Gastrocnemius medialis (tissue), 4 donors: ENCODE data around the gene LRMDA.

Experiments
- POLR2A ChIP-seq, 2 donors: fragments of 450-650 bp; IDR thresholded peaks; one replicate each; pipeline ENCODE4 v1.6.1; 2017; ENCODE audit warnings: antibody characterized with exemption in 2 of 2, mild to moderate bottlenecking in 2 of 2, moderate library complexity in 2 of 2
- TF ChIP-seq, protein P1 (sequence below), 5 experiments: fragments of 450-650 bp in 3 of 5; fragments of 200-600 bp in 2 of 5; sonication (generic) in 2 of 5; IDR thresholded peaks in 4 of 5; conservative IDR thresholded peaks in 1 of 5; 1 replicate in 4 of 5; 2 replicates in 1 of 5; pipeline ENCODE4 v1.5.1; 2016 to 2019; ENCODE audit warnings: antibody characterized with exemption in 5 of 5, mild to moderate bottlenecking in 3 of 5, moderate library complexity in 3 of 5

DNA sequence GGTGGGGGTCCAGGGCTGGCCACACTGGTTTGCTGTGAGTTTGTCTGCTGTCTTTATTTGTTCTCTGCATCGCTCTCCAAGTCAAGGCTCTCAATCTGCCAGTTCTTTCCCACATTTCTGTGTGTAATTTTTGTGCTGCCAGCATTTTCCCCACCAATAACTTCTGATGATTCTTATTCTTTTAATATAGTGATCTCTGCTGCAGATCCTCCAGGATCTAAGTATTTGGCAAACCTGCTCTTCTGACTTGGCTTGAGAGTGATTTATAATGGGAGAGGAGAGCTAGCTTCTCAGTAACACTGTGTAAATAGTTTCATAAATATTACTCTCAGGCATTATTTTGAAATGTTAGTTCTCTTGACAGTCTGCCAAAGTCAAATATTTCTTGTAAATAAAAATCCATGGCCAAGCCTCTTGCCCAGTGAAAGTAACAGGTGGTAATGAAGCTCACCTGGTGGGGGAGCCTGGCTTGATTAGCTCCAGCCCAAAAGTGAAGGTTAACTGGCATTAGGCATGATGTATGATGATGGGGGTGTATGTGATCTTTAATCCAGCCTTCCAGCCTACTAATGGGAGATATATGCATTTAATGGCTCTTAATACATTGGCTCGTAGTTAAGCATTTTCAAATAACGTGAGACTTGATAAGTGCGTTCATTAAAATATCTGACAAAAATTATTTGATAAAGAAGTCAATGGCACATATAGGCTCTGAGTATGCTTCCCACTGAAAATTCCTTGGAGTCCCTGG, 1150.3 kb downstream of the LRMDA start:
- TF ChIP-seq, protein P1, sequence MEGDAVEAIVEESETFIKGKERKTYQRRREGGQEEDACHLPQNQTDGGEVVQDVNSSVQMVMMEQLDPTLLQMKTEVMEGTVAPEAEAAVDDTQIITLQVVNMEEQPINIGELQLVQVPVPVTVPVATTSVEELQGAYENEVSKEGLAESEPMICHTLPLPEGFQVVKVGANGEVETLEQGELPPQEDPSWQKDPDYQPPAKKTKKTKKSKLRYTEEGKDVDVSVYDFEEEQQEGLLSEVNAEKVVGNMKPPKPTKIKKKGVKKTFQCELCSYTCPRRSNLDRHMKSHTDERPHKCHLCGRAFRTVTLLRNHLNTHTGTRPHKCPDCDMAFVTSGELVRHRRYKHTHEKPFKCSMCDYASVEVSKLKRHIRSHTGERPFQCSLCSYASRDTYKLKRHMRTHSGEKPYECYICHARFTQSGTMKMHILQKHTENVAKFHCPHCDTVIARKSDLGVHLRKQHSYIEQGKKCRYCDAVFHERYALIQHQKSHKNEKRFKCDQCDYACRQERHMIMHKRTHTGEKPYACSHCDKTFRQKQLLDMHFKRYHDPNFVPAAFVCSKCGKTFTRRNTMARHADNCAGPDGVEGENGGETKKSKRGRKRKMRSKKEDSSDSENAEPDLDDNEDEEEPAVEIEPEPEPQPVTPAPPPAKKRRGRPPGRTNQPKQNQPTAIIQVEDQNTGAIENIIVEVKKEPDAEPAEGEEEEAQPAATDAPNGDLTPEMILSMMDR (IDR thresholded peaks at IDR 0.05 in 4 of 5, conservative IDR thresholded peaks at IDR 0.05 in 1 of 5) = no peak
- no peak for TF ChIP-seq POLR2A (IDR thresholded peaks at IDR 0.05)
